Thyroid gland (tissue), 4 donors: ENCODE results near the gene FAM3A.
"Not testable (repeated sequence)": the region's sequence is repeated elsewhere in the genome, so short reads cannot be mapped to it uniquely, and the experiment has no call there.

Experiments
- CTCF ChIP-seq, 6 experiments: fragments of 200-600 bp in 3 of 6; fragments of 450-650 bp in 3 of 6; sonication (generic) in 3 of 6; IDR thresholded peaks; one replicate each; pipeline ENCODE4 v1.5.1; 2016 to 2019; ENCODE audit warnings: antibody characterized with exemption in 6 of 6, mild to moderate bottlenecking in 2 of 6, inconsistent platforms in 1 of 6, moderate library complexity in 1 of 6
- POLR2A ChIP-seq, 2 donors: fragments of 450-650 bp; IDR thresholded peaks; one replicate each; pipeline ENCODE4 v1.6.1; 2017; ENCODE audit warnings: antibody characterized with exemption in 2 of 2, mild to moderate bottlenecking in 2 of 2, moderate library complexity in 1 of 2

GRCh38 chrX:154562295-154562694 is 46.3 kb upstream of the FAM3A start:
- TF ChIP-seq POLR2A, CTCF (IDR thresholded peaks at IDR 0.05): not testable (repeated sequence)
